Measurements from ENCODE around the gene TAF15. TPM values are rescaled to one million over a fixed set of nuclear protein-coding genes. Genes with fewer than 3 reads are reported as not detected.

TAF15 gene
- total and polyA plus RNA-seq, 2 of the 13 experiments (the other 11 are each of a cell fraction or from before 2014, with no cell fraction given) = 25.2 to 26.5 TPM

DNA sequence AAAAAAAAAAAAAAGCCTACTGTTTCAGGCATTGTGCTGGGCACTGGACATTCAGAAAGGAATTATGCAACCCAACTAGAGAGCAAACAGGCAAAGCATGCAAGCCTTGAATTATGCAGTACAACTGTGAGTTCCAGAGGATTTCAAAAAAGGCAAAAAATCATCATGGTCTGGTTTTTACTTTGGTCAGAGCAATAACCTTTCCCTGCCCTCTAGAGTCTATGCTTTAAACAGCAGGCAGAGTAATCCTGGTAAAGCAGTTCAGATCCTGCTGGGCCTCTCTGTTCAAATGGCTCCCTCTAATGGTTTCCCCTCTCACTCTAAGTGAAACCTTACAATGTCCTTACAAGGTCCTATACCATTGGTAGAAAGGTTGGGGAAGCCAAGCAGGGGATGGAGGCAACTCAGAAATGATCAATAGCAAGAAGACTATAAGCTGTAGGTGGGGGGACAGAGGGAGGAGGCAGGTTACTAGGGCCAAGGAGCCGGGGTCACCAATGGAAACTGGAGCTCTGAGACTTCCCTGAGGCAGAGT, 4.6 kb upstream of the TAF15 start (continued):
- TF ChIP-seq, protein P1, sequence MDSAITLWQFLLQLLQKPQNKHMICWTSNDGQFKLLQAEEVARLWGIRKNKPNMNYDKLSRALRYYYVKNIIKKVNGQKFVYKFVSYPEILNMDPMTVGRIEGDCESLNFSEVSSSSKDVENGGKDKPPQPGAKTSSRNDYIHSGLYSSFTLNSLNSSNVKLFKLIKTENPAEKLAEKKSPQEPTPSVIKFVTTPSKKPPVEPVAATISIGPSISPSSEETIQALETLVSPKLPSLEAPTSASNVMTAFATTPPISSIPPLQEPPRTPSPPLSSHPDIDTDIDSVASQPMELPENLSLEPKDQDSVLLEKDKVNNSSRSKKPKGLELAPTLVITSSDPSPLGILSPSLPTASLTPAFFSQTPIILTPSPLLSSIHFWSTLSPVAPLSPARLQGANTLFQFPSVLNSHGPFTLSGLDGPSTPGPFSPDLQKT (CRISPR knock-in tag; IDR thresholded peaks at IDR 0.05; ENCODE audit: borderline replicate concordance) = no peak
- TF ChIP-seq CBX5 (CRISPR knock-in tag; IDR thresholded peaks at IDR 0.05; ENCODE audit: borderline replicate concordance) = no peak
- no peak for TF ChIP-seq ZNF33B (CRISPR knock-in tag; IDR thresholded peaks at IDR 0.05)
- TF ChIP-seq ZNF746 (CRISPR knock-in tag; IDR thresholded peaks at IDR 0.05) = no peak
- no peak for TF ChIP-seq ZNF850 (CRISPR knock-in tag; conservative IDR thresholded peaks at IDR 0.05)
- TF ChIP-seq NFYC (CRISPR knock-in tag; IDR thresholded peaks at IDR 0.05) = no peak
- TF ChIP-seq SMARCC2 (IDR thresholded peaks at IDR 0.05) = no peak
- no peak for TF ChIP-seq PCBP1 (IDR thresholded peaks at IDR 0.05; ENCODE audit: borderline replicate concordance, low read depth, low read length)
- TF ChIP-seq STAT5B (CRISPR knock-in tag; IDR thresholded peaks at IDR 0.05) = no peak
- TF ChIP-seq WIZ (CRISPR knock-in tag; IDR thresholded peaks at IDR 0.05) = no peak
- no peak for TF ChIP-seq ZEB1 (IDR thresholded peaks at IDR 0.05; ENCODE audit: insufficient replicate concordance, low read depth)
- TF ChIP-seq, protein P2, sequence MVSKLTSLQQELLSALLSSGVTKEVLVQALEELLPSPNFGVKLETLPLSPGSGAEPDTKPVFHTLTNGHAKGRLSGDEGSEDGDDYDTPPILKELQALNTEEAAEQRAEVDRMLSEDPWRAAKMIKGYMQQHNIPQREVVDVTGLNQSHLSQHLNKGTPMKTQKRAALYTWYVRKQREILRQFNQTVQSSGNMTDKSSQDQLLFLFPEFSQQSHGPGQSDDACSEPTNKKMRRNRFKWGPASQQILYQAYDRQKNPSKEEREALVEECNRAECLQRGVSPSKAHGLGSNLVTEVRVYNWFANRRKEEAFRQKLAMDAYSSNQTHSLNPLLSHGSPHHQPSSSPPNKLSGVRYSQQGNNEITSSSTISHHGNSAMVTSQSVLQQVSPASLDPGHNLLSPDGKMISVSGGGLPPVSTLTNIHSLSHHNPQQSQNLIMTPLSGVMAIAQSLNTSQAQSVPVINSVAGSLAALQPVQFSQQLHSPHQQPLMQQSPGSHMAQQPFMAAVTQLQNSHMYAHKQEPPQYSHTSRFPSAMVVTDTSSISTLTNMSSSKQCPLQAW (CRISPR knock-in tag; IDR thresholded peaks at IDR 0.05) = no peak
- no peak for TF ChIP-seq ZNF24 (IDR thresholded peaks at IDR 0.05)
- no peak for TF ChIP-seq MLLT10 (CRISPR knock-in tag; IDR thresholded peaks at IDR 0.05)
- TF ChIP-seq RFX3 (CRISPR knock-in tag; IDR thresholded peaks at IDR 0.05) = no peak
- TF ChIP-seq, protein P3, sequence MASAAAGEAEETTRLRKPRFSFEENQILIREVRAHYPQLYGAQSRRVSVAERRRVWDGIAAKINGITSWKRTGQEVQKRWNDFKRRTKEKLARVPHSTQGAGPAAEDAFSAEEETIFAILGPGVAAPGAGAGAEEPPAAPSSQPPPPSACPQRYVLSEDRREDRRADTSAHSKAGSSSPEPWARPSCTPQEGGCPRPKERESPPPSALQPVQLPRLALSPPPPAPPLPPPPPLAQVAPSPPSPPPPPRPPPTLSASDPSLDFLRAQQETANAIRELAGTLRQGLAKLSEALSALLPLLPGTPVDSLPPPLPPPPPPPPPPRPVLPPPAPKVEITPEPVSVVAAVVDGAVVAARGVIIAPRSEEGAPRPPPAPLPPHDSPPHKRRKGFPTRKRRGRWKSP (CRISPR knock-in tag; IDR thresholded peaks at IDR 0.05) = no peak
- no peak for TF ChIP-seq MEIS2 (CRISPR knock-in tag; IDR thresholded peaks at IDR 0.05)
- TF ChIP-seq XRCC5 (optimal IDR thresholded peaks at IDR 0.05; ENCODE audit: low read length) = peak; percentile 67
- TF ChIP-seq ZNF816 (CRISPR knock-in tag; IDR thresholded peaks at IDR 0.05; ENCODE audit: borderline replicate concordance) = no peak
- TF ChIP-seq NCOA2 (CRISPR knock-in tag; IDR thresholded peaks at IDR 0.05) = no peak
- TF ChIP-seq MED8 (CRISPR knock-in tag; IDR thresholded peaks at IDR 0.05; ENCODE audit: insufficient replicate concordance) = no peak
- TF ChIP-seq SIX1 (CRISPR knock-in tag; IDR thresholded peaks at IDR 0.05; ENCODE audit: borderline replicate concordance) = no peak
- TF ChIP-seq, protein P4, sequence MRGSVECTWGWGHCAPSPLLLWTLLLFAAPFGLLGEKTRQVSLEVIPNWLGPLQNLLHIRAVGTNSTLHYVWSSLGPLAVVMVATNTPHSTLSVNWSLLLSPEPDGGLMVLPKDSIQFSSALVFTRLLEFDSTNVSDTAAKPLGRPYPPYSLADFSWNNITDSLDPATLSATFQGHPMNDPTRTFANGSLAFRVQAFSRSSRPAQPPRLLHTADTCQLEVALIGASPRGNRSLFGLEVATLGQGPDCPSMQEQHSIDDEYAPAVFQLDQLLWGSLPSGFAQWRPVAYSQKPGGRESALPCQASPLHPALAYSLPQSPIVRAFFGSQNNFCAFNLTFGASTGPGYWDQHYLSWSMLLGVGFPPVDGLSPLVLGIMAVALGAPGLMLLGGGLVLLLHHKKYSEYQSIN (CRISPR knock-in tag; IDR thresholded peaks at IDR 0.05; ENCODE audit: borderline replicate concordance) = no peak
- no peak for TF ChIP-seq ZNF468 (CRISPR knock-in tag; IDR thresholded peaks at IDR 0.05)
- TF ChIP-seq SRY (CRISPR knock-in tag; IDR thresholded peaks at IDR 0.05) = no peak
- TF ChIP-seq, protein P5, sequence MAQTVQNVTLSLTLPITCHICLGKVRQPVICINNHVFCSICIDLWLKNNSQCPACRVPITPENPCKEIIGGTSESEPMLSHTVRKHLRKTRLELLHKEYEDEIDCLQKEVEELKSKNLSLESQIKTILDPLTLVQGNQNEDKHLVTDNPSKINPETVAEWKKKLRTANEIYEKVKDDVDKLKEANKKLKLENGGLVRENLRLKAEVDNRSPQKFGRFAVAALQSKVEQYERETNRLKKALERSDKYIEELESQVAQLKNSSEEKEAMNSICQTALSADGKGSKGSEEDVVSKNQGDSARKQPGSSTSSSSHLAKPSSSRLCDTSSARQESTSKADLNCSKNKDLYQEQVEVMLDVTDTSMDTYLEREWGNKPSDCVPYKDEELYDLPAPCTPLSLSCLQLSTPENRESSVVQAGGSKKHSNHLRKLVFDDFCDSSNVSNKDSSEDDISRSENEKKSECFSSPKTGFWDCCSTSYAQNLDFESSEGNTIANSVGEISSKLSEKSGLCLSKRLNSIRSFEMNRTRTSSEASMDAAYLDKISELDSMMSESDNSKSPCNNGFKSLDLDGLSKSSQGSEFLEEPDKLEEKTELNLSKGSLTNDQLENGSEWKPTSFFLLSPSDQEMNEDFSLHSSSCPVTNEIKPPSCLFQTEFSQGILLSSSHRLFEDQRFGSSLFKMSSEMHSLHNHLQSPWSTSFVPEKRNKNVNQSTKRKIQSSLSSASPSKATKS (CRISPR knock-in tag; IDR thresholded peaks at IDR 0.05) = no peak

Measured in HepG2 (cell line).